Lung (tissue), 12 donors: Measurements from ENCODE around the gene PDZRN4. TPM values are rescaled to one million over a fixed set of nuclear protein-coding genes. Genes with fewer than 3 reads are reported as not detected.
"Not testable (repeated sequence)": the region's sequence is repeated elsewhere in the genome, so short reads cannot be mapped to it uniquely, and the experiment has no call there.

Source experiments
- ATAC-seq: fragments of 200-7000 bp; cut with Tn5 transposase; one replicate; pipeline ENCODE4 v1.9.1; 2020; ENCODE audit warnings: moderate number of reproducible peaks; ENCODE audit not compliant: insufficient read depth, low FRiP score
- DNase-seq, 3 donors: peaks; one replicate each; pipeline ENCODE4 v3.0.0-alpha.2; 2013 to 2017
- H3K27ac ChIP-seq, 2 donors: one replicate each; pipeline ENCODE4 v1.5.1; 2013; ENCODE audit warnings: mild to moderate bottlenecking in 2 of 2, moderate library complexity in 2 of 2, control low read depth in 1 of 2, inconsistent platforms in 1 of 2, low read depth in 1 of 2, low read length in 1 of 2
- H3K27me3 ChIP-seq, 3 donors: one replicate each; pipeline ENCODE4 v1.5.1; 2013; ENCODE audit warnings: low read length in 2 of 3; ENCODE audit not compliant: control insufficient read depth in 3 of 3, insufficient read depth in 3 of 3
- H3K36me3 ChIP-seq, 4 donors: one replicate each; pipeline ENCODE4 v1.5.1; 2013; ENCODE audit warnings: low read length in 4 of 4, mild to moderate bottlenecking in 1 of 4, moderate library complexity in 1 of 4; ENCODE audit not compliant: control insufficient read depth in 4 of 4, insufficient read depth in 4 of 4
- H3K4me1 ChIP-seq, 5 donors: one replicate each; pipeline ENCODE4 v1.5.1; 2013; ENCODE audit warnings: low read length in 5 of 5, mild to moderate bottlenecking in 2 of 5, moderate library complexity in 1 of 5; ENCODE audit not compliant: control insufficient read depth in 5 of 5, insufficient read depth in 5 of 5
- H3K4me3 ChIP-seq: one replicate; pipeline ENCODE4 v1.5.1; 2013; ENCODE audit warnings: mild to moderate bottlenecking, control low read depth, moderate library complexity
- H3K9ac ChIP-seq, 2 donors: one replicate each; pipeline ENCODE4 v1.5.1; 2013; ENCODE audit warnings: low read length in 2 of 2, control low read depth in 1 of 2; ENCODE audit not compliant: insufficient read depth in 1 of 2
- H3K9me3 ChIP-seq, 4 donors: one replicate each; pipeline ENCODE4 v1.5.1; 2013; ENCODE audit warnings: low read length in 3 of 4, mild to moderate bottlenecking in 1 of 4, moderate library complexity in 1 of 4; ENCODE audit not compliant: control insufficient read depth in 4 of 4, insufficient read depth in 3 of 4
- CTCF ChIP-seq: IDR thresholded peaks from 2 replicates; pipeline ENCODE4 v1.5.1; 2012; ENCODE audit warnings: mild to moderate bottlenecking; ENCODE audit errors: control extremely low read depth, extremely low read depth
- WGBS, 2 donors: extraction: QIAGEN DNeasy Blood & Tissue Kit; methylation state at CpG; one replicate each; pipeline ENCODE4 v1.1.7; 2013; 5-methylcytosine and 5-hydroxymethylcytosine counted together
- polyA plus RNA-seq, 2 donors: library from polyadenylated mRNA; stranded (reverse); fragments of 200-250 nt; gene quantifications; one replicate each; pipeline ENCODE4 v1.2.1, GENCODE V29; 2013
- total RNA-seq, 2 donors: library from RNA; depleted of rRNA in 1 of 2; stranded (reverse); fragments of >200 nt in 1 of 2; gene quantifications; one replicate each; pipeline ENCODE4 v1.2.1, GENCODE V29; 2014 to 2021
- donor health status: control.
- donor health status: control.
- donor health status: Bipolar disorder and iron deficiency.
- donor health status: healthy.
- donor health status: DM: yes; HTN: yes; CAD: no.

The PDZRN4 gene
- total and polyA plus RNA-seq, 4 donors = 0.05 to 0.54 (median 0.32) TPM

- no peaks in the 10 kb centered on the region for H3K4me1 ChIP-seq
- H3K4me3 ChIP-seq = no peak overlapping the region
- no peaks in the 10 kb centered on the region for H3K27me3 ChIP-seq
- ATAC-seq (peak; percentile 64), DNase-seq (peak in 2 of 3 donors; percentile 3 to 13)
- no peak overlapping the region for H3K27ac ChIP-seq
- no peak for TF ChIP-seq CTCF
- H3K9me3 ChIP-seq = no peaks in the 10 kb centered on the region
- H3K36me3 ChIP-seq = no peaks in the 10 kb centered on the region
- H3K9ac ChIP-seq = no peak overlapping the region
- WGBS, 2 donors = 80 to 82% methylated on average over 16 of the region's 16 CpGs
Measured at GRCh38 chr12:41605545-41606305, 417.6 kb downstream of the PDZRN4 start.

GRCh38 chr12:41606468-41607445 lies 418.6 kb downstream of the PDZRN4 start:
- no peak overlapping the region for H3K4me3 ChIP-seq
- ATAC-seq (no peak), DNase-seq (no peak)
- no peak for TF ChIP-seq CTCF
- no peaks in the 10 kb centered on the region for H3K36me3 ChIP-seq
- H3K27ac ChIP-seq = no peak overlapping the region
- H3K4me1 ChIP-seq = no peaks in the 10 kb centered on the region
- H3K27me3 ChIP-seq = no peaks in the 10 kb centered on the region
- 90% methylated on average over 8 of the region's 8 CpGs for WGBS, 2 donors
- no peak overlapping the region for H3K9ac ChIP-seq
- H3K9me3 ChIP-seq = no peaks in the 10 kb centered on the region

GRCh38 chr12:41612892-41613557 lies 424.9 kb downstream of the PDZRN4 start:
- Histone ChIP-seq H3K9me3 (no peaks in the 10 kb centered on the region), H3K4me3 (no peak overlapping the region), H3K4me1 (no peaks in the 10 kb centered on the region), H3K27ac (no peak overlapping the region), H3K36me3 (no peaks in the 10 kb centered on the region), H3K9ac (no peak overlapping the region), H3K27me3 (no peaks in the 10 kb centered on the region)
- TF ChIP-seq CTCF = no peak
- no peak for ATAC-seq
- WGBS, 2 donors = 84 to 92% methylated on average over 3 of the region's 3 CpGs
- DNase-seq = no peak

GRCh38 chr12:41615174-41615573 lies 427.1 kb downstream of the PDZRN4 start:
- WGBS, 2 donors = 74 to 82% methylated on average over 3 of the region's 3 CpGs
- not testable (repeated sequence) for DNase-seq, ATAC-seq, H3K36me3 ChIP-seq, H3K27me3 ChIP-seq, H3K4me3 ChIP-seq, H3K9ac ChIP-seq, H3K9me3 ChIP-seq, H3K27ac ChIP-seq, H3K4me1 ChIP-seq
